ENCODE results near the gene NIP7.

GRCh38 chr16:69298261-69298660 lies 41.3 kb upstream of the NIP7 start:
- TF ChIP-seq CTCF (conservative IDR thresholded peaks at IDR 0.05 in 1 of 2, IDR thresholded peaks at IDR 0.05 in 1 of 2; ENCODE audit: extremely low read depth in 1 of 2, insufficient read depth in 1 of 2, low read depth in 1 of 2, low read length in 2 of 2) (no peak), EZH2 (IDR thresholded peaks at IDR 0.05; ENCODE audit: borderline replicate concordance, low read length) (no peak)

Data from mammary epithelial cell (primary cell).